Uterus (tissue), 2 donors: ENCODE data around the gene TMEM254.

Experiments used
- CTCF ChIP-seq, 4 experiments: fragments of 200-600 bp in 2 of 4; fragments of 450-650 bp in 2 of 4; sonication (generic) in 2 of 4; IDR thresholded peaks; one replicate each; pipeline ENCODE4 v1.5.1; 2016 to 2019; ENCODE audit warnings: antibody characterized with exemption in 4 of 4, mild to moderate bottlenecking in 2 of 4, moderate library complexity in 1 of 4
- POLR2A ChIP-seq, 2 donors: fragments of 450-650 bp; IDR thresholded peaks; one replicate each; pipeline ENCODE4 v1.6.1; 2016; ENCODE audit warnings: antibody characterized with exemption in 2 of 2, mild to moderate bottlenecking in 1 of 2, moderate library complexity in 1 of 2

GRCh38 chr10:80072584-80072983 is 5.9 kb upstream of the TMEM254 start:
- TF ChIP-seq CTCF (IDR thresholded peaks at IDR 0.05) (no peak), POLR2A (IDR thresholded peaks at IDR 0.05) (no peak)
